Activated T-helper 2 cell treated with anti-CD3 and anti-CD28 coated beads, Interferon-gamma antibody, Interleukin-2, Interleukin-4, amounts not matched to agents 10 μg/mL and 5 μg/mL and 100 μg/mL, durations not matched to agents 14 hours and 24 hours and 36 hours (primary cell): Measurements from ENCODE around the gene MIDN. TPM values are rescaled to one million over a fixed set of nuclear protein-coding genes. Genes with fewer than 3 reads are reported as not detected.
A peak's percentile ranks its signal among the peaks of the same experiment; 100 is the strongest.
"Not testable (repeated sequence)": the region's sequence is repeated elsewhere in the genome, so short reads cannot be mapped to it uniquely, and the experiment has no call there.

Experiments
- DNase-seq: peaks from one replicate; pipeline ENCODE4 v3.0.0; 2021; ENCODE audit warnings: low spot score
- H3K27ac Mint-ChIP-seq: one replicate; pipeline ENCODE4 v1.8.0; 2021; ENCODE audit warnings: mixed read lengths
- H3K27me3 Mint-ChIP-seq: one replicate; pipeline ENCODE4 v1.8.0; 2021; ENCODE audit warnings: low read depth, mixed read lengths
- H3K36me3 Mint-ChIP-seq: one replicate; pipeline ENCODE4 v1.8.0; 2021; ENCODE audit warnings: low read depth, mixed read lengths
- H3K4me1 Mint-ChIP-seq: one replicate; pipeline ENCODE4 v1.8.0; 2021; ENCODE audit warnings: low read depth, mixed read lengths
- H3K4me3 Mint-ChIP-seq: one replicate; pipeline ENCODE4 v1.8.0; 2021; ENCODE audit warnings: low read depth, mild to moderate bottlenecking, moderate library complexity, mixed read lengths
- H3K9me3 Mint-ChIP-seq: one replicate; pipeline ENCODE4 v1.8.0; 2021; ENCODE audit warnings: mixed read lengths
- intact Hi-C: fragments of 100-400 bp; cut with micrococcal nuclease; formaldehyde crosslinking; loops from one replicate; pipeline ENCODE4 v1.15.1; 2023
- total RNA-seq: library from RNA; stranded (reverse); gene quantifications from 2 replicates; pipeline ENCODE4 v1.2.3, GENCODE V29; 2022

The MIDN gene
- total RNA-seq, 1 donor from 2014 or later = 84.7 TPM

GRCh38 chr19:1294688-1295087, 46.3 kb downstream of the MIDN start:
- H3K4me3 Mint-ChIP-seq = no peak overlapping the region
- H3K9me3 Mint-ChIP-seq = no peaks in the 10 kb centered on the region
- DNase-seq = no peak
- H3K27me3 Mint-ChIP-seq = peaks cover 2% of the 10 kb centered on the region
- no peaks in the 10 kb centered on the region for H3K4me1 Mint-ChIP-seq
- no peaks in the 10 kb centered on the region for H3K36me3 Mint-ChIP-seq
- intact Hi-C loops = no loop called here
- H3K27ac Mint-ChIP-seq = no peak overlapping the region

- DNase-seq = no peak
- H3K27me3 Mint-ChIP-seq = peaks cover 2% of the 10 kb centered on the region
- H3K4me1 Mint-ChIP-seq = no peaks in the 10 kb centered on the region
- intact Hi-C loops = no loop called here
- H3K9me3 Mint-ChIP-seq = no peaks in the 10 kb centered on the region
- no peak overlapping the region for H3K27ac Mint-ChIP-seq
- H3K36me3 Mint-ChIP-seq = no peaks in the 10 kb centered on the region
- H3K4me3 Mint-ChIP-seq = no peak overlapping the region
Measured at GRCh38 chr19:1295169-1296012, 47.0 kb downstream of the MIDN start.

GRCh38 chr19:1296078-1296477, 47.7 kb downstream of the MIDN start:
- intact Hi-C loops = no loop called here
- no peaks in the 10 kb centered on the region for H3K4me1 Mint-ChIP-seq
- peaks cover 2% of the 10 kb centered on the region for H3K27me3 Mint-ChIP-seq
- H3K4me3 Mint-ChIP-seq = no peak overlapping the region
- no peak overlapping the region for H3K27ac Mint-ChIP-seq
- H3K36me3 Mint-ChIP-seq = no peaks in the 10 kb centered on the region
- H3K9me3 Mint-ChIP-seq = no peaks in the 10 kb centered on the region
- DNase-seq = no peak

GRCh38 chr19:1296575-1297271, 48.3 kb downstream of the MIDN start:
- intact Hi-C loops = no loop called here
- Mint-ChIP-seq H3K27ac (no peak overlapping the region), H3K4me3 (no peak overlapping the region), H3K4me1 (no peaks in the 10 kb centered on the region), H3K27me3 (peaks cover 2% of the 10 kb centered on the region), H3K9me3 (no peaks in the 10 kb centered on the region), H3K36me3 (no peaks in the 10 kb centered on the region)
- no peak for DNase-seq

- DNase-seq = no peak
- Mint-ChIP-seq H3K4me3 (no peak overlapping the region), H3K27ac (no peak overlapping the region)
Measured at GRCh38 chr19:1298235-1298634, 49.9 kb downstream of the MIDN start.

GRCh38 chr19:1299801-1300200, 51.4 kb downstream of the MIDN start:
- H3K9me3 Mint-ChIP-seq = no peaks in the 10 kb centered on the region
- intact Hi-C loops = no loop called here
- no peak overlapping the region for H3K27ac Mint-ChIP-seq
- no peaks in the 10 kb centered on the region for H3K4me1 Mint-ChIP-seq
- no peak overlapping the region for H3K4me3 Mint-ChIP-seq
- no peak for DNase-seq
- no peaks in the 10 kb centered on the region for H3K27me3 Mint-ChIP-seq
- H3K36me3 Mint-ChIP-seq = no peaks in the 10 kb centered on the region

More at GRCh38 chr19:1298235-1298634, 49.9 kb downstream of the MIDN start:
- intact Hi-C loops = no loop called here
- peaks cover 2% of the 10 kb centered on the region for H3K27me3 Mint-ChIP-seq
- H3K4me1 Mint-ChIP-seq = no peaks in the 10 kb centered on the region
- no peaks in the 10 kb centered on the region for H3K36me3 Mint-ChIP-seq
- H3K9me3 Mint-ChIP-seq = no peaks in the 10 kb centered on the region

- no peak for DNase-seq
- no peaks in the 10 kb centered on the region for H3K4me1 Mint-ChIP-seq
- H3K9me3 Mint-ChIP-seq = no peaks in the 10 kb centered on the region
- no peak overlapping the region for H3K27ac Mint-ChIP-seq
- no peak overlapping the region for H3K4me3 Mint-ChIP-seq
- H3K27me3 Mint-ChIP-seq = no peaks in the 10 kb centered on the region
- H3K36me3 Mint-ChIP-seq = no peaks in the 10 kb centered on the region
- intact Hi-C loops = no loop called here
Measured at GRCh38 chr19:1300744-1301490, 52.5 kb downstream of the MIDN start.

- no peak for DNase-seq
- Mint-ChIP-seq H3K4me1 (no peaks in the 10 kb centered on the region), H3K9me3 (no peaks in the 10 kb centered on the region), H3K27me3 (no peaks in the 10 kb centered on the region), H3K4me3 (no peak overlapping the region), H3K36me3 (no peaks in the 10 kb centered on the region), H3K27ac (no peak overlapping the region)
- intact Hi-C loops = no loop called here
Measured at GRCh38 chr19:1302533-1303239, 54.3 kb downstream of the MIDN start.

GRCh38 chr19:1304197-1304924, 56.0 kb downstream of the MIDN start:
- Mint-ChIP-seq H3K4me1 (no peaks in the 10 kb centered on the region), H3K27me3 (no peaks in the 10 kb centered on the region), H3K27ac (no peak overlapping the region), H3K36me3 (no peaks in the 10 kb centered on the region), H3K4me3 (no peak overlapping the region), H3K9me3 (no peaks in the 10 kb centered on the region)
- intact Hi-C loops = no loop called here
- no peak for DNase-seq

GRCh38 chr19:1305354-1305753, 57.0 kb downstream of the MIDN start:
- H3K36me3 Mint-ChIP-seq, H3K9me3 Mint-ChIP-seq, H3K27me3 Mint-ChIP-seq, intact Hi-C loops, DNase-seq, H3K4me3 Mint-ChIP-seq, H3K27ac Mint-ChIP-seq, H3K4me1 Mint-ChIP-seq: not testable (repeated sequence)

- DNase-seq = no peak
- H3K4me3 Mint-ChIP-seq = no peak overlapping the region
- no peaks in the 10 kb centered on the region for H3K27me3 Mint-ChIP-seq
- H3K4me1 Mint-ChIP-seq = no peaks in the 10 kb centered on the region
- H3K36me3 Mint-ChIP-seq = no peaks in the 10 kb centered on the region
- intact Hi-C loops = no loop called here
- no peaks in the 10 kb centered on the region for H3K9me3 Mint-ChIP-seq
- no peak overlapping the region for H3K27ac Mint-ChIP-seq
Measured at GRCh38 chr19:1307320-1307719, 58.9 kb downstream of the MIDN start.

GRCh38 chr19:1307755-1308303, 59.4 kb downstream of the MIDN start:
- DNase-seq = no peak
- Mint-ChIP-seq H3K36me3 (no peaks in the 10 kb centered on the region), H3K27me3 (no peaks in the 10 kb centered on the region), H3K27ac (no peak overlapping the region), H3K4me3 (peak overlapping the region; percentile 33), H3K4me1 (no peaks in the 10 kb centered on the region), H3K9me3 (no peaks in the 10 kb centered on the region)
- intact Hi-C loops = no loop called here
